ENCODE measurements around the gene NCOA7.
"Not testable (repeated sequence)": the region's sequence is repeated elsewhere in the genome, so short reads cannot be mapped to it uniquely, and the experiment has no call there.

NCOA7 gene

GRCh38 chr6:125773387-125774341 is 17.1 kb upstream of the NCOA7 start:
- no peak overlapping the region for H3K9ac ChIP-seq (ENCODE audit: low read depth, low read length)
- H3K4me3 ChIP-seq (ENCODE audit: low read depth in 1 of 2, low read length in 2 of 2), result no peak overlapping the region
- no peak overlapping the region for H3K4me2 ChIP-seq (ENCODE audit: insufficient read depth, low read length)
- H3K4me1 ChIP-seq (ENCODE audit: insufficient read depth, low read length), result no peaks in the 10 kb centered on the region
- H3K9me3 ChIP-seq (ENCODE audit: insufficient read depth, low read length, severe bottlenecking), result no peaks in the 10 kb centered on the region
- ATAC-seq (ENCODE audit: insufficient read depth, low read depth), result no peak
- H3K27me3 ChIP-seq (ENCODE audit: insufficient read depth, low read length, poor library complexity), result peaks cover 8% of the 10 kb centered on the region
- no peak overlapping the region for H3K27ac ChIP-seq (ENCODE audit: low read length)
- no peaks in the 10 kb centered on the region for H4K20me1 ChIP-seq (ENCODE audit: insufficient read depth, low read length)
- no peaks in the 10 kb centered on the region for H3K79me2 ChIP-seq (ENCODE audit: insufficient read depth, low read length)
- H3K36me3 ChIP-seq (ENCODE audit: insufficient read depth, low read length), result no peaks in the 10 kb centered on the region
- DNase-seq, result no peak
- no peak overlapping the region for H2AFZ ChIP-seq (ENCODE audit: low read depth, low read length)
- no peak for TF ChIP-seq EZH2 (IDR thresholded peaks at IDR 0.05; ENCODE audit: borderline replicate concordance, low read depth, low read length, severe bottlenecking)
- TF ChIP-seq, protein P1, sequence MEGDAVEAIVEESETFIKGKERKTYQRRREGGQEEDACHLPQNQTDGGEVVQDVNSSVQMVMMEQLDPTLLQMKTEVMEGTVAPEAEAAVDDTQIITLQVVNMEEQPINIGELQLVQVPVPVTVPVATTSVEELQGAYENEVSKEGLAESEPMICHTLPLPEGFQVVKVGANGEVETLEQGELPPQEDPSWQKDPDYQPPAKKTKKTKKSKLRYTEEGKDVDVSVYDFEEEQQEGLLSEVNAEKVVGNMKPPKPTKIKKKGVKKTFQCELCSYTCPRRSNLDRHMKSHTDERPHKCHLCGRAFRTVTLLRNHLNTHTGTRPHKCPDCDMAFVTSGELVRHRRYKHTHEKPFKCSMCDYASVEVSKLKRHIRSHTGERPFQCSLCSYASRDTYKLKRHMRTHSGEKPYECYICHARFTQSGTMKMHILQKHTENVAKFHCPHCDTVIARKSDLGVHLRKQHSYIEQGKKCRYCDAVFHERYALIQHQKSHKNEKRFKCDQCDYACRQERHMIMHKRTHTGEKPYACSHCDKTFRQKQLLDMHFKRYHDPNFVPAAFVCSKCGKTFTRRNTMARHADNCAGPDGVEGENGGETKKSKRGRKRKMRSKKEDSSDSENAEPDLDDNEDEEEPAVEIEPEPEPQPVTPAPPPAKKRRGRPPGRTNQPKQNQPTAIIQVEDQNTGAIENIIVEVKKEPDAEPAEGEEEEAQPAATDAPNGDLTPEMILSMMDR (IDR thresholded peaks at IDR 0.05; ENCODE audit: borderline replicate concordance, extremely low read depth, low read length, poor library complexity, severe bottlenecking), result no peak

DNA sequence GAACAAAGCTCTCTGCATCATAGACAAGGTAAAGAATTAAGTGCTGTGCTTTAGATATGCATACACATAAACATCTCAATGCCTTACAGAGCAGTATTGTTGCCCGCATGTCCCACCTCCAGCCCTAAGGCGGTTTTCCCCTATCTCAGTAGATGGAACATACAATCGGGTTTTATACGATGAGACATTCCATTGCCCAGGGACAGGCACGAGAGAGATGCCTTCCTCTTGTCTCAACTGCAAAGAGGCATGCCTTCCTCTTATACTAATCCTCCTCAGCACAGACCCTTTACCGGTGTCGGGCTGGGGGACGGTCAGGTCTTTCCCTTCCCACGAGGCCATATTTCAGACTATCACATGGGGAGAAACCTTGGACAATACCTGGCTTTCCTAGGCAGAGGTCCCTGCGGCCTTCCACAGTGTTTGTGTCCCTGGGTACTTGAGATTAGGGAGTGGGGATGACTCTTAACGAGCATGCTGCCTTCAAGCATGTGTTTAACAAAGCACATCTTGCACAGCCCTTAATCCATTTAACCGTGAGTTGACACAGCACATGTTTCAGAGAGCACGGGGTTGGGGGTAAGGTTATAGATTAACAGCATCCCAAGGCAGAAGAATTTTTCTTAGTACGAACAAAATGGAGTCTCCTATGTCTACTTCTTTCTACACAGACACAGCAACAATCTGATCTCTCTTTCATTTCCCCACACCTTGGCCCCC is 14.5 kb upstream of the NCOA7 start:
- not testable (repeated sequence) for H3K9me3 ChIP-seq (ENCODE audit: insufficient read depth, low read length, severe bottlenecking); H3K36me3 ChIP-seq (ENCODE audit: insufficient read depth, low read length); H3K4me2 ChIP-seq (ENCODE audit: insufficient read depth, low read length); H3K27ac ChIP-seq (ENCODE audit: low read length); ATAC-seq (ENCODE audit: insufficient read depth, low read depth); H3K4me1 ChIP-seq (ENCODE audit: insufficient read depth, low read length); H3K79me2 ChIP-seq (ENCODE audit: insufficient read depth, low read length); DNase-seq; H3K9ac ChIP-seq (ENCODE audit: low read depth, low read length); H3K27me3 ChIP-seq (ENCODE audit: insufficient read depth, low read length, poor library complexity); H4K20me1 ChIP-seq (ENCODE audit: insufficient read depth, low read length); H2AFZ ChIP-seq (ENCODE audit: low read depth, low read length); H3K4me3 ChIP-seq (ENCODE audit: low read depth in 1 of 2, low read length in 2 of 2)

DNA sequence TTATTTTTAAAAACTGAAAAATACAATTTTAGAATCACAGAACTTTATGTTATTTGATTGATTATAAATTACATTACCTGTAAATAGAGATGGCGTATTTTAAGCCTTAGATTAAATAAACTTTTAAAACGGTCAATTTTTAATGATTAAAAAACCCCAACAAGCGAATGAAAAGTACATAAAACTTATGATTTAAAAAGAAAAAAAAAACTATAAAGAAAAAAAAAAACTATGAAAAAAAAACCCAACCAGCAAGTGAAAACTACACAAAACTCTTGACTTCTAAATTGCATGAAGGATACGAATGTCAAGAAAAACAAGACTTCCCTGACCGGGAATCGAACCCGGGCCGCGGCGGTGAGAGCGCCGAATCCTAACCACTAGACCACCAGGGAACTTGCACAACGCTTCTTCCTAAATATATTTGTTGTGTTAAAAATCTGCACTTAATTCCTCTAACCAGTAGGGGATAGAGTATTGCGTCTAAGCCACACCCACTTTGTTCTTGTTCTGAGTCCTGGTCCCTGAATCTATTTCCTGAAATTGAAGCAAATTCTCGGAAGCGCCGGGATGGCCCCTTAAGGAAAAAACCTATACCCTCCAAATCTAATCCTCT is 10.7 kb upstream of the NCOA7 start:
- TF ChIP-seq, protein P1 (IDR thresholded peaks at IDR 0.05; ENCODE audit: borderline replicate concordance, extremely low read depth, low read length, poor library complexity, severe bottlenecking), result peak; percentile 15
- no peak for TF ChIP-seq EZH2 (IDR thresholded peaks at IDR 0.05; ENCODE audit: borderline replicate concordance, low read depth, low read length, severe bottlenecking)
- peak; percentile 82 for DNase-seq
- peaks cover 32% of the 10 kb centered on the region for H3K4me1 ChIP-seq (ENCODE audit: insufficient read depth, low read length)
- ATAC-seq (ENCODE audit: insufficient read depth, low read depth), result peak; percentile 77
- H3K4me3 ChIP-seq (ENCODE audit: low read depth in 1 of 2, low read length in 2 of 2), result peak overlapping the region; percentile 42 to 61
- H4K20me1 ChIP-seq (ENCODE audit: insufficient read depth, low read length), result no peaks in the 10 kb centered on the region
- peak overlapping the region; percentile 97 for H3K4me2 ChIP-seq (ENCODE audit: insufficient read depth, low read length)
- H3K9me3 ChIP-seq (ENCODE audit: insufficient read depth, low read length, severe bottlenecking), result no peaks in the 10 kb centered on the region
- H3K27me3 ChIP-seq (ENCODE audit: insufficient read depth, low read length, poor library complexity), result peaks cover 7% of the 10 kb centered on the region
- H3K9ac ChIP-seq (ENCODE audit: low read depth, low read length), result peak overlapping the region; percentile 61
- peaks cover 30% of the 10 kb centered on the region for H3K79me2 ChIP-seq (ENCODE audit: insufficient read depth, low read length)
- H3K36me3 ChIP-seq (ENCODE audit: insufficient read depth, low read length), result no peaks in the 10 kb centered on the region
- peak overlapping the region; percentile 89 for H3K27ac ChIP-seq (ENCODE audit: low read length)
- H2AFZ ChIP-seq (ENCODE audit: low read depth, low read length), result peak overlapping the region; percentile 75

Measured in DND-41 (cell line).